Activated B cell treated with CpG ODN at 0.5 μM for 24 hours (primary cell): ENCODE results near the gene HSF2BP. TPM values are rescaled to one million over a fixed set of nuclear protein-coding genes. Genes with fewer than 3 reads are reported as not detected.

Source experiments
- ATAC-seq: fragments of 200-7000 bp; cut with Tn5 transposase; one replicate; pipeline ENCODE4 v1.10.0; 2021; ENCODE audit warnings: low read depth, mild to moderate bottlenecking, moderate library complexity
- CTCF ChIA-PET: fragments of 350-600 bp; sonication (Branson Sonifier 250); formaldehyde crosslinking; loops from one replicate; lab custom pipeline; 2021; ENCODE audit warnings: antibody characterized with exemption; lab: Charles Lee
- POLR2A ChIA-PET: fragments of 350-600 bp; sonication (Branson Sonifier 250); formaldehyde crosslinking; loops from one replicate; lab custom pipeline; 2021; ENCODE audit warnings: antibody characterized with exemption; lab: Charles Lee
- DNase-seq: peaks from one replicate; pipeline ENCODE4 v3.0.0; 2022
- H3K27ac Mint-ChIP-seq: one replicate; pipeline ENCODE4 v1.8.0; 2020; ENCODE audit warnings: mixed read lengths
- H3K27me3 Mint-ChIP-seq: one replicate; pipeline ENCODE4 v1.8.0; 2021; ENCODE audit warnings: mixed read lengths
- H3K36me3 Mint-ChIP-seq: one replicate; pipeline ENCODE4 v1.8.0; 2021; ENCODE audit warnings: low read depth, mixed read lengths
- H3K4me1 Mint-ChIP-seq: one replicate; pipeline ENCODE4 v1.8.0; 2021; ENCODE audit warnings: mixed read lengths
- H3K4me3 Mint-ChIP-seq: one replicate; pipeline ENCODE4 v1.8.0; 2020; ENCODE audit warnings: mild to moderate bottlenecking, mixed read lengths
- H3K9me3 Mint-ChIP-seq: one replicate; pipeline ENCODE4 v1.8.0; 2020; ENCODE audit warnings: mixed read lengths
- intact Hi-C: fragments of 100-400 bp; cut with micrococcal nuclease; formaldehyde crosslinking; loops from one replicate; pipeline ENCODE4 v1.15.1; 2024
- total RNA-seq: library from RNA; stranded (reverse); gene quantifications from 2 replicates; pipeline ENCODE4 v1.2.3, GENCODE V29; 2022
- TF ChIP-seq, protein P1 (sequence below): fragments of 200-600 bp; IDR thresholded peaks from one replicate; pipeline ENCODE4 v1.8.0; 2022; ENCODE audit warnings: antibody characterized with exemption, mild to moderate bottlenecking

HSF2BP gene
- total RNA-seq, 1 donor from 2014 or later = 0.58 TPM

DNA sequence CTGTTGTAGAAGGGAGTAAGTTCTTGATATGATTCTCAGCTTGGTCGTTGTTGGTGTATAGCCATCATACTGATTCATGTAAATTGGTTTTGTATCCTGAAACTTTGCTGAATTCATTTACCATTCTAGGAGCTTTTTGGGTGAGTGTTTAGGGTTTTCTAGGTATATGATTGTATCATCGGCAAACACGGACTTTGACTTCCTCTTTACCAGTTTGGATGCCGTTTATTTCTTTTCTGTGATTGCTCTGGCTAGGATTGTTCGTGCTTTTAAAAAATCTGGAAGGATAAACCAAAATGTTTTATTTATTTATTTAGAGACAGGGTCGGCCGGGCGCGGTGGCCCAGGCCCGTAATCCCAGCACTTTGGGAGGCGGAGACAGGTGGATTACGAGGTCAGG lies 20.7 kb upstream of the HSF2BP start:
- TF ChIP-seq, protein P1, sequence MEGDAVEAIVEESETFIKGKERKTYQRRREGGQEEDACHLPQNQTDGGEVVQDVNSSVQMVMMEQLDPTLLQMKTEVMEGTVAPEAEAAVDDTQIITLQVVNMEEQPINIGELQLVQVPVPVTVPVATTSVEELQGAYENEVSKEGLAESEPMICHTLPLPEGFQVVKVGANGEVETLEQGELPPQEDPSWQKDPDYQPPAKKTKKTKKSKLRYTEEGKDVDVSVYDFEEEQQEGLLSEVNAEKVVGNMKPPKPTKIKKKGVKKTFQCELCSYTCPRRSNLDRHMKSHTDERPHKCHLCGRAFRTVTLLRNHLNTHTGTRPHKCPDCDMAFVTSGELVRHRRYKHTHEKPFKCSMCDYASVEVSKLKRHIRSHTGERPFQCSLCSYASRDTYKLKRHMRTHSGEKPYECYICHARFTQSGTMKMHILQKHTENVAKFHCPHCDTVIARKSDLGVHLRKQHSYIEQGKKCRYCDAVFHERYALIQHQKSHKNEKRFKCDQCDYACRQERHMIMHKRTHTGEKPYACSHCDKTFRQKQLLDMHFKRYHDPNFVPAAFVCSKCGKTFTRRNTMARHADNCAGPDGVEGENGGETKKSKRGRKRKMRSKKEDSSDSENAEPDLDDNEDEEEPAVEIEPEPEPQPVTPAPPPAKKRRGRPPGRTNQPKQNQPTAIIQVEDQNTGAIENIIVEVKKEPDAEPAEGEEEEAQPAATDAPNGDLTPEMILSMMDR = no peak
- CTCF ChIA-PET = no interaction called here
- Mint-ChIP-seq H3K4me1 (no peaks in the 10 kb centered on the region), H3K27me3 (no peaks in the 10 kb centered on the region), H3K4me3 (no peak overlapping the region), H3K36me3 (peaks cover 73% of the 10 kb centered on the region), H3K27ac (no peak overlapping the region), H3K9me3 (no peaks in the 10 kb centered on the region)
- intact Hi-C loops = no loop called here
- POLR2A ChIA-PET = interaction anchor here (0.6 kb wide), 1 partner anchor 13 kb away, joined by 3 read pairs; no protein-coding TSS in a partner anchor
- DNase-seq (no peak), ATAC-seq (no peak)

DNA sequence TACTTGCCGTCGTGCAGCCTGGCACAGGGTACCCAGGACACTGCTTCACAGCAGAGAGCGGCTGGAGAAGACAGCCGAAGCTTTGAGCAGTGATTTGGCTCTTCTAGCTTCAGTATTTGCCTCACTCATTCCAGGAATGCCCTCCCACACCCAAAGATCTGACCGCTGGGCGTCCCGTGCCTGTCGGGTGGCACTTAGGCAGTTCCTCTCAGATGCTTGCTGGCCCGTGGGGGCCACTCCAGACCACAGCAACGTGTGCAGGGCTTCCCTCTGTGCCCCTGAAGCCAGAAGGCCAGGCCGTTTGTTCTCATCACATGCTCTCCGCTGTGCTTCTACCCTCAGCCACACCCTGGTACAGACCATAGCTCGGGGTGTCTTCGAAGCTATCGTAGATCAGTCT lies 17.1 kb upstream of the HSF2BP start:
- no peaks in the 10 kb centered on the region for H3K9me3 Mint-ChIP-seq
- H3K4me1 Mint-ChIP-seq = no peaks in the 10 kb centered on the region
- CTCF ChIA-PET = no interaction called here
- DNase-seq (no peak), ATAC-seq (no peak)
- H3K27me3 Mint-ChIP-seq = no peaks in the 10 kb centered on the region
- intact Hi-C loops = no loop called here
- POLR2A ChIA-PET = no interaction called here
- no peak overlapping the region for H3K4me3 Mint-ChIP-seq
- TF ChIP-seq, protein P1 = no peak
- H3K36me3 Mint-ChIP-seq = peaks cover 74% of the 10 kb centered on the region
- H3K27ac Mint-ChIP-seq = no peak overlapping the region

DNA sequence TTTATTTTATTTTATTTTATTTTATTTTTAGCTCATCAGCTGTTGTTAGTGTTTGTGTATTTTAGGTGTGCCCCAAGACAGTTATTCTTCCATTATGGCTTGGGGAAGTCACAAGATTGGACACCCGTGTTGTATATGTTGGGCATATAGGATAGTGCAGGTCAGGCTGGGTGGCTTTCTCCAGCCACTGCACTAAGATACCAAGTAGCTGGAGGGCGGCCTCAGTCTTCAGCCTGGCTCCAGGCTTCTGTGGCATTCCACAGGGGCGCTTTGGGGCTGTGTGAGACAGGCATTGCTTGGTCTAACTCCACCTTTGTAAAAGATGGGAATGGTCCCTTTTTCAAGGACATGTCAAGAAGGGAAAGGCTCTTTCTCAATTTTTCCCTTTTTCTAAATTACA lies 16.6 kb upstream of the HSF2BP start:
- ChIA-PET CTCF (no interaction called here), POLR2A (interaction anchor here (1.1 kb wide), 1 partner anchor 17 kb away, joined by 3 read pairs; the partner anchor contains the start of gene HSF2BP)
- Mint-ChIP-seq H3K9me3 (no peaks in the 10 kb centered on the region), H3K4me3 (no peak overlapping the region), H3K27ac (no peak overlapping the region), H3K36me3 (peaks cover 79% of the 10 kb centered on the region), H3K27me3 (no peaks in the 10 kb centered on the region), H3K4me1 (no peaks in the 10 kb centered on the region)
- intact Hi-C loops = no loop called here
- TF ChIP-seq, protein P1 = no peak
- DNase-seq = no peak
- ATAC-seq = no peak

DNA sequence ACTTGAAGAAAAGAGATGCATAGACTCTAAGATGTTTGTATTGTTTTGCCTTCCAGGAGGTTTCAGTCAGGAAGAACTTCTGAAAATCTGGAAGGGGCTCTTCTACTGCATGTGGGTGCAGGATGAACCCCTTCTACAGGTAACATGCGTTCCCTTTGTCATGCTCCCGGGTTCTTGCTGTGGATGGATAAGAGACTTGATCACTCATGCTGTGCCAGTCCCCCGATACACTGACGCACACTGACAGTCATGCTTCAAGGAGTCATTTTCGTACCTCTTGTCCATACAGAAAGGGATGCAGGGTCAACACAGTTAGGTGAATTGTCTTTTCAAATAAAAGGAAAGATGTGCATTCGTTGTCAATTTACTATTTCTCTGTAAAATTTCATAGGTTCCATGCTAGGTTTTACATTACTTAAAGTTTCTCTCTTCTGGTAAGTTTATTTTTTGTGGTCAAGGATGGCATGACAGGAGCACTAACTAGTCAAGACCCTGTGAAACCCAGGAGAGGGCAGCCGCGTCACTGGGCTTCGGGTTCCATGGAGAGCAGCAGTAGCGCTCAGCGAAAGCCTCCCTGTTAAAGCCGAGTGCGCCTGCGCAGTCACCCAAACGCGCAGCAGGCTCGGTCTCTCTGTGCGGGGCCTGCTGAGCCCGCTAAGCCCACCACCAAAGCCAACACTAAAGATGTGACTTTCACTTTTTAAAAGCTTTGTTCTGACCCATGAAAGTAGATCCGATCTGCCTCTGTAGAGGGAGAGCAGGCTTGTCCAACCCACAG lies 10.7 kb upstream of the HSF2BP start:
- CTCF ChIA-PET = no interaction called here
- Mint-ChIP-seq H3K27ac (no peak overlapping the region), H3K9me3 (no peaks in the 10 kb centered on the region), H3K36me3 (peaks cover 62% of the 10 kb centered on the region), H3K4me1 (peaks cover 17% of the 10 kb centered on the region), H3K4me3 (no peak overlapping the region), H3K27me3 (no peaks in the 10 kb centered on the region)
- intact Hi-C loops = no loop called here
- ATAC-seq (no peak), DNase-seq (no peak)
- POLR2A ChIA-PET = interaction anchor here (0.6 kb wide), 1 partner anchor 67 kb away, joined by 4 read pairs; no protein-coding TSS in a partner anchor
- TF ChIP-seq, protein P1 = no peak

DNA sequence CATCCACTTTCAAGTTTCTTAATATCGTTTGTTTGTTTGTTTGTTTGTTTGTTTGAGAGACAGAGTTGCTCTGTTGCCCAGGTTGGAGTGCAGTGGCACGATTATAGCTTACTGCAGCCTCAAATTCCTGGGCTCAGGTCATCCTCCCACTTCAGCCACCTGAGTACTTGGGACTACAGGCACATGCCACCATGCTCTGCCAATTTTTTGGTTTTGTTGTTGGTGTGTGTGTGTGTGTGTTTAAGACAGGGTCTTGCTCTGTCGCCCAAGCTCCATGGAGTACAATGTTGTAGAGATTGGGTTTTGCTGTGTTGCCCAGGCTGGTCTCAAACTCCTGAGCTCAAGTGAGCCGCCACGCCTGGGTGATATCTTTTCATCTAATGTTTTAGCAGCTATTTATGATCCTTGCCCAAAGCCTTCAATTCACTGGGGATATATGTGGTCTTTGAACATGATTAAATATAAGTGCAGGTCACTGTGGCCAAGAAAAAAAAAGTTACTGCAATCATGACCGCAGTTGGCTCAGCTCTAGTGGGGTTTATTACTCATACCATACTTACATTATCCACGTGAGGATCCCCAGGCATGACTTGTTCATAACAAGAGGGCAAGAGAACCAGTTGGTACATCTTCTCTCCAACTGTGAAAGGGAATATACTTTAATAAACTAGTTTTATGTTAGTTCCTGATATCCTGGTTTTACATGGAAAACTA lies 8.1 kb upstream of the HSF2BP start:
- Mint-ChIP-seq H3K27me3 (no peaks in the 10 kb centered on the region), H3K9me3 (no peaks in the 10 kb centered on the region), H3K27ac (peak overlapping the region; percentile 41), H3K4me3 (no peak overlapping the region), H3K36me3 (peaks cover 69% of the 10 kb centered on the region), H3K4me1 (peaks cover 17% of the 10 kb centered on the region)
- intact Hi-C loops = no loop called here
- DNase-seq (no peak), ATAC-seq (peak; percentile 72)
- TF ChIP-seq, protein P1 = no peak
- ChIA-PET POLR2A (interaction anchor here (0.5 to 1.2 kb wide), 3 partner anchors 13 to 1172 kb away, joined by 3 to 10 read pairs (median 3); no protein-coding TSS in a partner anchor), CTCF (interaction anchor here (1.1 kb wide), 1 partner anchor 61 kb away, joined by 3 read pairs; no protein-coding TSS in a partner anchor)
